ENCODE data around the gene SGCE. TPM values are rescaled to one million over a fixed set of nuclear protein-coding genes. Genes with fewer than 3 reads are reported as not detected.

Gene SGCE
- total and polyA plus RNA-seq, 10 of the 15 experiments (the other 5 are each of a cell fraction or from before 2014, with no cell fraction given): 30.5 to 80.1 (median 49.2) TPM

DNA sequence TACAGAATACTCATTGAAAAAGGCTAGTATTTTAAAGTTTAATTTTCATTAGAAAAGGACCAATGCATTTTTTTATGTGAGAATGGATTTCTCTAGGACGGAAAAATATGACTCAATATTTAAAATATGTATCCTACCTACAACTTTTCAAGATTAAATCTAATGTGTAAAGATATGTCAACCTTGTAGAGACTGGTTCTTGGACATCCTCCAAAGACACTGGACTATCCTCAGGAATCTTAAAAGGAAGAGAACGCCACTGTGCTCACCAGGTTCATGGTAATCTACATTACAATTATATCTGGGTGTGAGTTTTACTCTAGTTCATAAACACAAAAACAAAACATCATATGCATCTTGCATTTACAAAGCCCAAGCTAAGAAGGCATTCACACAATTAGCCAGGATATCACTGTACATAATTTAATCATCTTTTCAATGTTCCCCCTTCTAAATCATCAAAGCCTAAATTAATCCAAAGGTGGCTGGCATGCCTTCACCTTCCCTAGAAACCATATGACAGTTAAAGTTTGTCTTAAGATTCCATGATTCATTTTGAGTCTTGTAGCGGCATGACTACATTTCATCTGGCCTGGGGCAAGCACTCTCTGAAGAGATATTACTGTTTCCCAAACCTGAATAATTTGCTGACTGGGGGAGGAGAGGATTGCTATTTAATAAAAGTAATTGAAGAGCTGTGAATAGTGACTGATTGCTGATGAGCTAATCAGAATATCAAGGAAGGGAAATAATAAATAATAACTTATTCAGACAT lies 12.0 kb downstream of the SGCE start:
- BruUV-seq (replicated peaks): no TSS peak
- no peak for ATAC-seq

DNA sequence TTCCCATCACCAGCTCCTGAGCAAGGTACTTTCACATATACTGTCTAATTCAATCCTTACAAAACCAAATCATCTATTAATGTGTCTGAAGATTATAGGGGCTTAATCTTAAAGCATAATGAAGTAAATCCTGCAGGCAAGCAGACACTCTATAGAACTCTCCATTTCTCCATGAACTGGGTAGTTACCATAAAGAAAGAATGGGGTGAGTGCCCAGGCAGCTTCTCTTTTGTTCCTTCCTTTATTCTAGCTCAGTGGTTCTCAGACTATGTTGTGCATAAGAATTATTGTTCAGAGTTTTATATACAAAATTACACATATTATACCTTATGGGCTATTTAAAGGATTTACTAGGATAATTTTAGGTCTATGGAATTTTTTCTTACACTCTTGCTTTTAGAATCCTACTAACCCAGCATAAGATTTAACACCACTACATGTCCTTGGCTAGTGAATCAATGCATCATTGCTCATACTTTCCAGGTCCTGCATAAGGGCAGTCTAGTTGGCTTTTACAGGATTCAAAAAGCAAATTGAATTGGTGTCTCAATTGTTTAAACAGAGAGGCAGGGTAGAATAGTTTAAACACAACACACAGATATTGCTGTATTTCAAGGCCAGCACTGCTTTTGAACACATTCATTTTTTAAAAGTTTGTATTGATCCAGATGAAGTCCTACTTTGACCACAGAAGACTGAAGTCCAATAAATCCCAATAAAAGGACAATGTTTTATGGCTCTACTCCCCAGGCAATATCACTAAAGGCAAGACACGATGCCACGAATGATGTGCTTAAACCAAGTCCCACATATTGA lies 12.9 kb downstream of the SGCE start:
- H4K20me1 ChIP-seq (ENCODE audit: control insufficient read depth, insufficient read depth): no peaks in the 10 kb centered on the region
- H3K79me2 ChIP-seq (ENCODE audit: control insufficient read depth, insufficient read depth, low read length): no peaks in the 10 kb centered on the region
- no peak overlapping the region for H2AFZ ChIP-seq (ENCODE audit: control insufficient read depth, low read depth, low read length)
- SMC1A ChIA-PET (ENCODE audit: uncharacterized antibody, unreplicated experiment): interaction anchor here (1.2 to 1.3 kb wide), 2 partner anchors 14 to 25 kb away, joined by 3 read pairs; no protein-coding TSS in a partner anchor
- H3K27me3 ChIP-seq (replicated peaks in 1 of 2; ENCODE audit: control insufficient read depth in 2 of 2, insufficient read depth in 2 of 2, low read length in 1 of 2): no peaks in the 10 kb centered on the region
- BruUV-seq (replicated peaks): no TSS peak
- intact Hi-C loops (cut with micrococcal nuclease; ENCODE audit: unreplicated experiment) (no loop called here), in situ Hi-C loops (cut with MboI) (no loop called here)
- RAD21 ChIA-PET (ENCODE audit: unreplicated experiment): interaction anchor here (0.5 to 2.0 kb wide), 4 partner anchors 10 to 194 kb away, joined by 3 to 10 read pairs (median 5); partner anchors contain the start of gene SGCE
- H3K4me2 ChIP-seq (ENCODE audit: control insufficient read depth, insufficient read depth): no peak overlapping the region
- H3K4me3 ChIP-seq: no peak overlapping the region
- ATAC-seq (no peak), FAIRE-seq (no peak), DNase-seq (ENCODE audit: low read depth, low spot score) (no peak)
- H3K9ac ChIP-seq (ENCODE audit: control insufficient read depth, insufficient read depth, low read length): no peak overlapping the region
- H3K27ac ChIP-seq (ENCODE audit: control insufficient read depth, insufficient read depth): no peak overlapping the region
- H3K4me1 ChIP-seq (ENCODE audit: control insufficient read depth, insufficient read depth, low read length): no peaks in the 10 kb centered on the region
- WGBS (ENCODE audit: insufficient coverage, insufficient replicate concordance, low lambda C conversion rate, missing lambda C conversion rate): 97% methylated on average over 2 of the region's 2 CpGs
- CTCF ChIA-PET: no interaction called here
- H3K9me3 ChIP-seq (replicated peaks; ENCODE audit: control insufficient read depth, insufficient read depth, low read length): no peaks in the 10 kb centered on the region
- no peak for TF ChIP-seq ZZZ3 (IDR thresholded peaks at IDR 0.05; ENCODE audit: control insufficient read depth, insufficient read length, low read depth)
- POLR2A ChIA-PET: no interaction called here
- H3K36me3 ChIP-seq (ENCODE audit: control insufficient read depth in 2 of 2, insufficient read depth in 2 of 2, low read length in 1 of 2): no peaks in the 10 kb centered on the region

More for the DNA sequence above, 12.0 kb downstream of the SGCE start:
- no peaks in the 10 kb centered on the region for H3K4me1 ChIP-seq (ENCODE audit: control insufficient read depth, insufficient read depth, low read length)
- H3K4me2 ChIP-seq (ENCODE audit: control insufficient read depth, insufficient read depth): no peak overlapping the region
- POLR2A ChIA-PET: interaction anchor here (1.5 kb wide), 1 partner anchor 8 kb away, joined by 4 read pairs; no protein-coding TSS in a partner anchor
- intact Hi-C loops (cut with micrococcal nuclease; ENCODE audit: unreplicated experiment) (no loop called here), in situ Hi-C loops (cut with MboI) (no loop called here)
- CTCF ChIA-PET: interaction anchor here (0.8 kb wide), 1 partner anchor 11 kb away, joined by 4 read pairs; no protein-coding TSS in a partner anchor
- TF ChIP-seq MEF2A (IDR thresholded peaks at IDR 0.05; ENCODE audit: insufficient read depth, low read depth, low read length): no peak
- no peaks in the 10 kb centered on the region for H4K20me1 ChIP-seq (ENCODE audit: control insufficient read depth, insufficient read depth)
- SMC1A ChIA-PET (ENCODE audit: uncharacterized antibody, unreplicated experiment): interaction anchor here (0.6 to 1.0 kb wide), 4 partner anchors 11 to 57 kb away, joined by 3 to 4 read pairs (median 3); no protein-coding TSS in a partner anchor
- WGBS (ENCODE audit: insufficient coverage, insufficient replicate concordance, low lambda C conversion rate, missing lambda C conversion rate): 35% methylated on average over 3 of the region's 3 CpGs
- H3K27me3 ChIP-seq (replicated peaks in 1 of 2; ENCODE audit: control insufficient read depth in 2 of 2, insufficient read depth in 2 of 2, low read length in 1 of 2): no peaks in the 10 kb centered on the region
- H2AFZ ChIP-seq (ENCODE audit: control insufficient read depth, low read depth, low read length): no peak overlapping the region
- DNase-seq (ENCODE audit: low read depth, low spot score): no peak
- FAIRE-seq: no peak
- peaks cover 2% of the 10 kb centered on the region; the same call in 1 of the 2 replicates for H3K79me2 ChIP-seq (ENCODE audit: control insufficient read depth, insufficient read depth, low read length)
- no peak overlapping the region for H3K4me3 ChIP-seq
- no peak overlapping the region for H3K27ac ChIP-seq (ENCODE audit: control insufficient read depth, insufficient read depth)
- RAD21 ChIA-PET (ENCODE audit: unreplicated experiment): no interaction called here
- no peaks in the 10 kb centered on the region for H3K36me3 ChIP-seq (ENCODE audit: control insufficient read depth in 2 of 2, insufficient read depth in 2 of 2, low read length in 1 of 2)
- no peak overlapping the region for H3K9ac ChIP-seq (ENCODE audit: control insufficient read depth, insufficient read depth, low read length)
- H3K9me3 ChIP-seq (replicated peaks; ENCODE audit: control insufficient read depth, insufficient read depth, low read length): no peaks in the 10 kb centered on the region

Measured in GM12878 (cell line).